GM18505 (cell line): ENCODE results near the gene SERPIND1.

Experiments used
- ATAC-seq: cut with Tn5 transposase; IDR thresholded peaks from one replicate; pipeline ENCODE4 v1.9.1; 2021; ENCODE audit not compliant: unreplicated experiment
- POLR2A ChIP-seq: IDR thresholded peaks from 4 replicates; pipeline ENCODE4 v1.6.1; 2011; ENCODE audit warnings: borderline replicate concordance; ENCODE audit not compliant: insufficient read depth, insufficient read length; ENCODE audit errors: extremely low read depth

The SERPIND1 gene

GRCh38 chr22:20741008-20741633, 32.8 kb upstream of the SERPIND1 start:
- no peak for ATAC-seq
- no peak for TF ChIP-seq POLR2A

- no peak for ATAC-seq
Observed at GRCh38 chr22:20741634-20742581, 32.0 kb upstream of the SERPIND1 start.

GRCh38 chr22:20742764-20743163, 31.1 kb upstream of the SERPIND1 start:
- TF ChIP-seq POLR2A: no peak
- no peak for ATAC-seq

More at GRCh38 chr22:20741634-20742581, 32.0 kb upstream of the SERPIND1 start:
- TF ChIP-seq POLR2A: no peak

GRCh38 chr22:20744456-20744855, 29.5 kb upstream of the SERPIND1 start:
- TF ChIP-seq POLR2A: no peak

GRCh38 chr22:20745119-20745518, 28.8 kb upstream of the SERPIND1 start:
- no peak for ATAC-seq
- TF ChIP-seq POLR2A: no peak

More at GRCh38 chr22:20744456-20744855, 29.5 kb upstream of the SERPIND1 start:
- ATAC-seq: no peak

GRCh38 chr22:20746431-20747189, 27.3 kb upstream of the SERPIND1 start:
- TF ChIP-seq POLR2A: no peak
- ATAC-seq: no peak

GRCh38 chr22:20747223-20747622, 26.7 kb upstream of the SERPIND1 start:
- TF ChIP-seq POLR2A: no peak
- ATAC-seq: no peak

GRCh38 chr22:20748082-20748481, 25.8 kb upstream of the SERPIND1 start:
- TF ChIP-seq POLR2A: no peak
- no peak for ATAC-seq

- TF ChIP-seq POLR2A: no peak
- ATAC-seq: peak; percentile 49
Observed at GRCh38 chr22:20748731-20749428, 25.0 kb upstream of the SERPIND1 start.

- TF ChIP-seq POLR2A: no peak
- ATAC-seq: no peak
Observed at GRCh38 chr22:20749453-20749852, 24.5 kb upstream of the SERPIND1 start.

GRCh38 chr22:20750461-20751184, 23.3 kb upstream of the SERPIND1 start:
- peak; percentile 30 for TF ChIP-seq POLR2A
- ATAC-seq: no peak
